Lower lobe of right lung (tissue), 2 donors: ENCODE results near the gene CHRNB4. TPM values are rescaled to one million over a fixed set of nuclear protein-coding genes. Genes with fewer than 3 reads are reported as not detected.

Experiments
- ATAC-seq, 2 donors: fragments of 200-7000 bp; cut with Tn5 transposase; one replicate each; pipeline ENCODE4 v1.9.1; 2020 to 2022; ENCODE audit warnings: mild to moderate bottlenecking in 2 of 2, moderate library complexity in 2 of 2
- DNase-seq: peaks from one replicate; pipeline ENCODE4 v3.0.0-alpha.2; 2020
- H3K27ac ChIP-seq: fragments of 200-600 bp; one replicate; pipeline ENCODE4 v1.8.0; 2022
- H3K27me3 ChIP-seq: fragments of 200-600 bp; one replicate; pipeline ENCODE4 v1.8.0; 2022; ENCODE audit warnings: low read depth
- H3K36me3 ChIP-seq: fragments of 200-600 bp; one replicate; pipeline ENCODE4 v1.8.0; 2022; ENCODE audit warnings: mild to moderate bottlenecking
- H3K4me1 ChIP-seq: fragments of 200-600 bp; one replicate; pipeline ENCODE4 v1.8.0; 2022
- H3K4me3 ChIP-seq: fragments of 200-600 bp; one replicate; pipeline ENCODE4 v1.8.0; 2022; ENCODE audit warnings: mild to moderate bottlenecking
- H3K9me3 ChIP-seq: fragments of 200-600 bp; one replicate; pipeline ENCODE4 v1.8.0; 2022
- CTCF ChIP-seq: fragments of 200-600 bp; IDR thresholded peaks from one replicate; pipeline ENCODE4 v1.8.0; 2022; ENCODE audit warnings: antibody characterized with exemption, mild to moderate bottlenecking
- intact Hi-C: fragments of 100-400 bp; cut with DNase I; formaldehyde crosslinking; loops from one replicate; pipeline ENCODE4 v1.11.0; 2022
- total RNA-seq: library from RNA; stranded (reverse); fragmentation: NEBNext Ultra II Directional; extraction: Animal tissue kit (Norgen Biotek cat#: 25700); gene quantifications from one replicate; pipeline ENCODE4 v1.2.1, GENCODE V29; 2021
- donor health status: DM: no; HTN: yes; CAD: no; lungs with severe emphysema.

CHRNB4 gene
- total RNA-seq, 1 donor from 2014 or later = not detected

DNA sequence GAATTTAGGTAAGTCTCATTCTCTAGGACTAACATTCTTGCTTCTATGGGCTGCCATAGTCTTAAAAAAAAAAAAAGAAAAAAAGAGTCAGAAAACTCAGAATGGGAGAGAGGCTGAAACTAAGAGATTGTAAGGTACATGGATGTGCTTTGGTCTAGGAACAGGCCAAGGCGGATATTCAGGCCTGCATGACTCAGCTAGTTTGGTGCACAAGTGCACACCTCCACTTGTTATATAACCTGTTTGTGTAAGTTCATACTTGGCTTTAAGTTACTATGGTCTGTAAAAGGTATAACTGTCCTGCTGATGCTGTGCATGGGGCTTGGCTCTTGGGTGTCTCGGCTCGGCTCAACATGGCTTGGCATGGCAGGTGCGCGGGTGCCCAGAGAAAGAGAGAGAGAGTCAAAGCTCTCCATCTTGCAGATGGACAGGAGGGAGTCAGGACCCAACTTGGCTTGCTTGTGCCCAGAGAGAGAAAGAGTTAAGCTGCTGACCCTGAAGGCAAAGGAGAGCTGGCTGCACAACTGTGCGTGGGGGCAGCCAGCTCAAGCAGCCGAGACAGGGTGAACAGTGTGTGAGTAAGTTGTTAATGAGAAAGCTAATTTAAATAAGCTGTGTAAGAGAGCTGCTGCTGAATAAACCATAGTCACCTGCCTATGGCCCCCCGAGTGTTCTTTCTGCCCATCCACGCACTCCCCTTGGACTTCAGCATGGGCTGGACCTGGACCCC, 31.4 kb upstream of the CHRNB4 start:
- ATAC-seq (no peak), DNase-seq (no peak)
- no peak for TF ChIP-seq CTCF

GRCh38 chr15:78671626-78672211, 30.7 kb upstream of the CHRNB4 start:
- no peak for TF ChIP-seq CTCF
- no peak overlapping the region for H3K27ac ChIP-seq
- H3K36me3 ChIP-seq = no peaks in the 10 kb centered on the region
- intact Hi-C loops = no loop called here
- peaks cover 8% of the 10 kb centered on the region for H3K4me1 ChIP-seq
- peak in 1 of 2 donors; percentile 37 for ATAC-seq
- no peak overlapping the region for H3K4me3 ChIP-seq
- DNase-seq = no peak
- no peaks in the 10 kb centered on the region for H3K9me3 ChIP-seq
- no peaks in the 10 kb centered on the region for H3K27me3 ChIP-seq

More for the DNA sequence above, 31.4 kb upstream of the CHRNB4 start:
- Histone ChIP-seq H3K36me3 (no peaks in the 10 kb centered on the region), H3K27me3 (no peaks in the 10 kb centered on the region), H3K9me3 (no peaks in the 10 kb centered on the region), H3K4me1 (peaks cover 8% of the 10 kb centered on the region), H3K4me3 (no peak overlapping the region), H3K27ac (no peak overlapping the region)
- intact Hi-C loops = no loop called here

DNA sequence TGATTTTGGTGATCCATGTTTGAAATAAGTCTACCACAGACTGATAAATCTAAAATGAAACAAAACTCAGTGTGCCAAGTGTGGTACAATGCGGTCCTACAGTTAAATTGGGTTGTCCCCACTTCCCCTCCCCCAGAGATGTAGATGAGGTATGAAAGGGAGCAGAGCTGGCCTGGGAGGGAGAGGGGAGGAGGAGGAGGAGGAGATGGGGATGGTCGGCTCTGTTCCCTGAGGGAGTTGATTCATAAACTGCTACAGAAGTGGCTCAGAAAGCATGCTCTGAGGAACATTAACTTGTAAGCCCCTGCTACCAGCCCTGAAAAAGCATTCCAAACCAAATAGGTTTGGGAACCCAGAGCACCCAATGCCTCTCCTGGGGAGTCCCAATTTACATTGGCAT, 28.0 kb upstream of the CHRNB4 start:
- H3K27me3 ChIP-seq = no peaks in the 10 kb centered on the region
- H3K4me3 ChIP-seq = no peak overlapping the region
- intact Hi-C loops = no loop called here
- H3K36me3 ChIP-seq = no peaks in the 10 kb centered on the region
- DNase-seq (no peak), ATAC-seq (no peak)
- no peaks in the 10 kb centered on the region for H3K9me3 ChIP-seq
- no peak for TF ChIP-seq CTCF
- H3K4me1 ChIP-seq = peaks cover 8% of the 10 kb centered on the region
- H3K27ac ChIP-seq = no peak overlapping the region

- Histone ChIP-seq H3K4me3 (no peak overlapping the region), H3K36me3 (no peaks in the 10 kb centered on the region), H3K27me3 (no peaks in the 10 kb centered on the region), H3K4me1 (peaks cover 8% of the 10 kb centered on the region), H3K9me3 (no peaks in the 10 kb centered on the region), H3K27ac (no peak overlapping the region)
- TF ChIP-seq CTCF = no peak
- DNase-seq = no peak
- intact Hi-C loops = no loop called here
- ATAC-seq = no peak
These were observed 26.7 kb upstream of the CHRNB4 start for GRCh38 chr15:78667578-78668236.

DNA sequence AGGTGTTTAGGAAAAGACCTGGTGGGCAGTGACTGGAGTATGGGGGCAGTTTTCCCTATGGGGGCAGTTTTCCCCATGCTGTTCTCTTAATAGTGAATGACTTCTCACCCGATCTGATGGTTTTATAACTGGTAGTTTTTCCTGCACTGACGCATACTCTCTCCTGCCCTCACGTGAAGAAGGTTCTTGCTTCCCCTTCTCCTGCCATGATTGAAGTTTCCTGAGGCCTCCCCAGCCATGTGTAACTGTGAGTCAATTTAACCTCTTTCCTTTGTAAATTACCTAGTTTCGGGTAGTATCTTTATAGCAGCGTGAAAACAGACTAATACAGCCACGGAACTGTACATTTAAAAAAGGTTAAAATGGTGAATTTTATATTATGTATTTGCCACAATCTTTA, 25.0 kb upstream of the CHRNB4 start:
- Histone ChIP-seq H3K27me3 (no peaks in the 10 kb centered on the region), H3K4me1 (no peaks in the 10 kb centered on the region), H3K9me3 (no peaks in the 10 kb centered on the region), H3K4me3 (no peak overlapping the region), H3K27ac (no peak overlapping the region), H3K36me3 (no peaks in the 10 kb centered on the region)
- intact Hi-C loops = no loop called here
- ATAC-seq (no peak), DNase-seq (no peak)
- no peak for TF ChIP-seq CTCF
